ENCODE data around the gene CXCR2. TPM values are rescaled to one million over a fixed set of nuclear protein-coding genes. Genes with fewer than 3 reads are reported as not detected.

Gene CXCR2
- total and polyA plus RNA-seq, 12 donors = 0.10 to 2.2 (median 0.38) TPM; not detected in 3

GRCh38 chr2:218152172-218152571 lies 26.3 kb downstream of the CXCR2 start:
- TF ChIP-seq POLR2A (IDR thresholded peaks at IDR 0.05) = no peak
- TF ChIP-seq CTCF (IDR thresholded peaks at IDR 0.05) = no peak
- no peak for DNase-seq
- intact Hi-C loops (cut with DNase I) = no loop called here
- no peaks in the 10 kb centered on the region for H3K36me3 ChIP-seq (replicated peaks in 1 of 2)
- no peak overlapping the region for H3K27ac ChIP-seq
- no peak overlapping the region for H3K4me3 ChIP-seq
- H3K27me3 ChIP-seq = no peaks in the 10 kb centered on the region
- H3K4me1 ChIP-seq (replicated peaks in 1 of 2) = no peaks in the 10 kb centered on the region
- no peaks in the 10 kb centered on the region for H3K9me3 ChIP-seq (replicated peaks in 1 of 3)
- 87 to 90% (median 88%) methylated on average over 8 of the region's 8 CpGs for WGBS, 4 donors

- DNase-seq = no peak
- 29 to 65% (median 48%) methylated on average over 1 of the region's 1 CpG for WGBS, 4 donors
Measured at GRCh38 chr2:218152777-218153176, 26.9 kb downstream of the CXCR2 start.

GRCh38 chr2:218155953-218156479 lies 30.2 kb downstream of the CXCR2 start:
- TF ChIP-seq POLR2A (IDR thresholded peaks at IDR 0.05) (no peak), CTCF (IDR thresholded peaks at IDR 0.05) (no peak)
- WGBS, 4 donors = 85 to 90% (median 86%) methylated on average over 7 of the region's 7 CpGs
- H3K9me3 ChIP-seq (replicated peaks in 1 of 3) = no peaks in the 10 kb centered on the region
- no peak overlapping the region for H3K27ac ChIP-seq
- H3K27me3 ChIP-seq = no peaks in the 10 kb centered on the region
- no peaks in the 10 kb centered on the region for H3K36me3 ChIP-seq (replicated peaks in 1 of 2)
- intact Hi-C loops (cut with DNase I) = no loop called here
- H3K4me1 ChIP-seq (replicated peaks in 1 of 2) = no peaks in the 10 kb centered on the region
- no peak overlapping the region for H3K4me3 ChIP-seq
- no peak for DNase-seq

More at GRCh38 chr2:218152777-218153176, 26.9 kb downstream of the CXCR2 start:
- Histone ChIP-seq H3K9me3 (replicated peaks in 1 of 3) (no peaks in the 10 kb centered on the region), H3K4me3 (no peak overlapping the region), H3K27me3 (no peaks in the 10 kb centered on the region), H3K36me3 (replicated peaks in 1 of 2) (no peaks in the 10 kb centered on the region), H3K4me1 (replicated peaks in 1 of 2) (no peaks in the 10 kb centered on the region), H3K27ac (no peak overlapping the region)
- intact Hi-C loops (cut with DNase I) = no loop called here
- TF ChIP-seq POLR2A (IDR thresholded peaks at IDR 0.05) = no peak
- TF ChIP-seq CTCF (IDR thresholded peaks at IDR 0.05) = no peak

- WGBS, 4 donors = 61 to 67% (median 65%) methylated on average over 2 of the region's 2 CpGs
- intact Hi-C loops (cut with DNase I) = no loop called here
- H3K4me3 ChIP-seq = no peak overlapping the region
- no peak for DNase-seq
- no peaks in the 10 kb centered on the region for H3K9me3 ChIP-seq (replicated peaks in 1 of 3)
- TF ChIP-seq CTCF (IDR thresholded peaks at IDR 0.05) (no peak), POLR2A (IDR thresholded peaks at IDR 0.05) (no peak)
- no peak overlapping the region for H3K27ac ChIP-seq
- no peaks in the 10 kb centered on the region for H3K36me3 ChIP-seq (replicated peaks in 1 of 2)
- no peaks in the 10 kb centered on the region for H3K4me1 ChIP-seq (replicated peaks in 1 of 2)
- H3K27me3 ChIP-seq = peaks cover 8% of the 10 kb centered on the region
Measured at GRCh38 chr2:218161644-218162043, 35.8 kb downstream of the CXCR2 start.

All from adrenal gland (tissue), 12 donors.